GM21390 (cell line): ENCODE measurements around the gene HPS4.
"Not testable (repeated sequence)": the region's sequence is repeated elsewhere in the genome, so short reads cannot be mapped to it uniquely, and the experiment has no call there.

ENCODE experiments used
- ATAC-seq: cut with Tn5 transposase; IDR thresholded peaks from one replicate; pipeline ENCODE4 v1.9.1; 2021; ENCODE audit not compliant: unreplicated experiment

The HPS4 gene

DNA sequence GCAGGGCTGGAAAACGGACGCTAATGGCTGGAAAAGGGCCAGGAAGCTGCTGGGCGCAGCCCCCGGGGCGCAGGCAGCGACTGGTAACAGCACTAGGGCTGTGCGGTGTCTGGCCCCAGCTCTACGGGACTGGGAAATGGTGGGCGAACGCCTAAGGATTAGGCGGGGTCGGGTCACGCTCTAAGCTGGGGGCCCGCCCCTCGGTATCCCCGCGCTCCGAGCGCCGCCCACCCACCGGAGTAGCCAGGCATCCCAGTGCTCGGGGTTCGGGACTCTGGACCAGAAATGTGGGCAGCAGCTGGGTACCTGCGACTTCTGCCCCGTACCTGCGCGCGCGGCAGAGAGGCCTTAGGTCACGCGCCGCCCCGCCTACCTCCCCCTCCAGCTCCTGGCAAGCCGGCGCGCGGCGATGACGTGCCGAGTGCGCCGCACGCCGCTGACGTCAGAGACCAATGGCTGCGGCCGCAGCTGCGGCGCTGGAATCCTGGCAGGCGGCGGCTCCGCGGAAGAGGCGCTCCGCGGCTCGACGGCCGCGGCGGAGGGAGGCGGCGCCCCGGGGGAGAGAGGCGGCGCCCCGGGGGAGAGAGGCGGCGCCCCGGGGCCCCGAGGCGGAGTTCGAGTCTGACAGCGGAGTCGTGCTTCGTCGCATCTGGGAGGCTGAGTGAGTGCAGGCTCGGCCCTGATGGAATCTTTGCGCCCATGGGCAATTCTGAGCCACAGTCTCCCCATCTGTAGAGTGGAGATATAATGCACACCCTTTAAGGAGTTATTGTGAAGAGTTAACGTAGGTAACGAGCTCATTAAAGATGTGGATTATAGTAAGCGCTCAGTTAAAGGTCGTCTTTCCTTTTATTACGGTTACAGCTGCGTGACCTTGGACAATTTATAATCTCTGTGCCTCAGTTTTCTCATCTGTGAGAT, at the start of gene HPS4, which contains the start of gene SRRD:
TSS of gene HPS4 (minus strand) at position 345 of the 921 bp plus-strand sequence. CDS start 2,021 bp downstream, outside the sequence.
TSS of gene SRRD (plus strand) at position 439 of the 921 bp plus-strand sequence. CDS start at position 453, 14 bp downstream.
- ATAC-seq = peak; percentile 62

DNA sequence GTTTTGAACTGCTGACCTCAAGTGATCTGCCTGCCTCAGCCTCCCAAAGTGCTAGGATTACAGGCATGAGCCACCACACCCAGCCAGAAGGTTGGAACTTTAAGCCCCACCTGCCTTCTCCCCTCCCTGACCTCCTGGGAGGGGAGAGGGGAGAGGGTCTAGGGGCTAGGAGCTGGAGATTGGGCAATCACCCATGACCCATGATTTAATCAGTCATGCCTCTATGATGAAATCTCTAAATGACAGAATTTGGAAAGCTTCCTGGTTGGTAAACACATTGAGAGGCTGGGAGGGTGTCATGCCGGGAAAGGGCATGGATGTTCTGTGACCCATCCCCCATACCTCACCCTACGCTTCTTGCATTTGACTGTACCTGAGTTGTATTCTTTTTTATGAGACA, 45.8 kb upstream of the HPS4 start:
- ATAC-seq = no peak

DNA sequence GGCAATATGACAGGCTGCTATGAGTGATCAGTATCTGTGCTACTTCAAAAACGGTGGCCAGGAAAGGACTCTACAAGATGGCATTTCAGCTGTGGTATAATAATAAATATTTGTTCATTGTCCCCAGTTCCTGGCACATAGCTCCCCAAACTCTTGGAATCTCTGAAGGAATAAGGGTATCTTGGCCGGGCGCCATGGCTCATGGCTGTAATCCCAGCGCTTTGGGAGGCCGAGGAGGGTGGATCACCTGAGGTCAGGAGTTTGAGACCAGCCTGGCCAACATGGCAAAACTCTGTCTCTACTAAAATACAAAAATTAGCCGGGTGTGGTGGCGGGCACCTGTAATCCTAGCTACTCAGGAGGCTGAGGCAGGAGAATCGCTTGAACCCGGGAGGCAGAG, 44.9 kb upstream of the HPS4 start:
- not testable (repeated sequence) for ATAC-seq

DNA sequence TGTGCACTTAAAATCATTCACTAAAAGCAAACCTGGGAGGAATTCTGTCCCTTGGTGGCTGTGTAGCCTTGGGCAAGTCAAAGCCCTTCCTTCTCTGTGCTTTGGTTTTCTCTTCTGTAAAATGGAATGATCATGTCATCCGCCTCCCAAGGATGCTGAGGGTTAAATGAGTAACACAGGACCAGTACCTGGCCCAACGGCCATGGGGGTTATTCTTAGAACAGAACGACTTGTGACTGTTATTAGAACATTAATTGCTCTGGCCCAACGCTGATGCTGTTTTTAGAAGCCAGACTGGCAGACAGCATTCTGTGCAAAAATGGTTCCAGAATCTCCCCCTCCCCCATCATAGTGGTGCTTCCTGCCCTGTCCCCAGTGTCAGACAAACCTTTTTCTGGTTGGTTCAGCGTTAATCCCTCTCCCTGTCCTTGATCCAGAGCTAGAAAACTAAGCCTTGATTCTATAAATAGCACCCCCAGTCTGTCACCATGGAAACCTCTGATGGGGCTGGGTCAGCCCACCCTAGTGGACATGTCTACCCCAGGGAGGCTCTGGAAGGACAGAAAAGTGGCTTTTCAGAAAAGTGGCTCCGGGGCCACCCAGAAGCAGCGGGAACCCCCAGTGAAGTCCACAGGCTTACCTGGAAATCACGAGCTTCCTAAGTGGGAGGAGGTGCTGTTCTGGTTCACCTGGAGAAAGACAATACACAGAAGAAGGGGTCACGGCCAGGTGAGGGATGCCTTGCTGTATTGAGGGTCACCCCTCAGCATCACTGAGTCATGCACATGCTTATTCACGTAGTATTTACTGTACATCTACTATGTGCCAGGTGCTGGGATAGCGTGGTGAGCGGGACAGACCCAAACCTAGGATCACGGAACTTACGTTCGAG, 44.2 kb upstream of the HPS4 start:
- ATAC-seq = no peak

DNA sequence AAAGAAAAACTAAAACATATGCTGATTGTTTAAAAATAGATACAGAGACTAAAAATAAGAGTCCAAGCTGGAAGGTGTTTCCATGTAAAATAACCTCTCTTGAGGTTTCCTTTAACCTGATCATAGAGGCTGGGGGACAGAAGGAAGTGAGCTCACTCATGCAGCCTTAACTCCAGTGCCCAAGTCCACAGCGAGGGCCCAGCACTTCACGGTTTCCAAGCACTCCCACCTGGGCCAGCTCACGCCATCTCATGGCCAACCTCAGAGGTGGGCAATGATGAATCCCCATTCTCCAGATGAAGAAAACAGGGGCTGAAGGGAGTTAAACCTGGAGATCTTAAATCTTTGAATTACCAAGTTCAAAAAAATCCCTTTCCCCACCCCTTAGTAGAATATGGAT, 43.6 kb upstream of the HPS4 start:
- ATAC-seq = no peak

DNA sequence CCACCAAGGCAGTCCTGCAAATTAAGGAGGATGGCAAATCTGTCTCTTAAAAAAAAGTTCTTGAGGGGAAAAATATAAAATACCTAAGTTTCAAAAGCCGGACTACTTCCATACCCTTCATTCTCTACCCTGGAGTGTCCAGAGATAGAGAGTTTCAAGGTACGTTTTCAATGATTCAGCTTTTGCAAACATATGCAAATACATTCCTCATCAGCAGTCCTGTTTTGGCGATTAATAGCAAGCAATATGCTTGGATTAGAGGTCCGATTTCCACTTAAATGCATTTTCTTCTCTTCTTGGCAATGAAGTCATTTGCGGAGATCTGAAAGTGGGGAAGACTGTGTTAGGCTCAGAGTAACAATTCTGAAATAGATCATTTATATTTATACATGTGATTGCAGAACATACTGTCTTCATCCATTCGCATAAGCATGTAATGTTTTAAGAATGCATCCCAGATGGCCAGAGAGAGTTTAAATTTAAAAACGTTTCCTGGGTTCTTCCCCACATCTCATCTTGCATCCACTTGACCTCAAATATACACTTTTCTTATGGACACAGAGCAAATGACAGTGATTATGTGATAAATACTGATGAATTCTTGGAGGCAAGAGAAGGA, 42.5 kb upstream of the HPS4 start:
- ATAC-seq = no peak

DNA sequence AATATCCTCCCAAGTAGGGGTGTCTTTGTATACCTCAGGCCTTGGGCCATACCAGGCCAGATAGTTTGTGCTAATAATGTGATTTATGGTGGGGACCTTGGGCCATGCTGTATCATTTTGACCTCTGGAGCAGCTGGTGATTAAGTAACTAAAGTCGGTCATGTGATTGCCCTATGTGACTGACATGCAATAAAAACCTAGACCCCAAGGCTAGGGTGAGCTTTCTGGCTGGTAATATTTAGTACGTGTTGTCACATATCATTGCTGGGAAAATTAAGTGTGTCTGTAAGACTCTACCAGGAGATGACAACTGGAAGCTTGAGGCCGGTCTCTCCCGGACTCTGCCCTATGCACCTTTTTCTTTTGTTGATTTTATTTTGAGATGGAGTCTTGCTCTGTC, 41.3 kb upstream of the HPS4 start:
- ATAC-seq = no peak

DNA sequence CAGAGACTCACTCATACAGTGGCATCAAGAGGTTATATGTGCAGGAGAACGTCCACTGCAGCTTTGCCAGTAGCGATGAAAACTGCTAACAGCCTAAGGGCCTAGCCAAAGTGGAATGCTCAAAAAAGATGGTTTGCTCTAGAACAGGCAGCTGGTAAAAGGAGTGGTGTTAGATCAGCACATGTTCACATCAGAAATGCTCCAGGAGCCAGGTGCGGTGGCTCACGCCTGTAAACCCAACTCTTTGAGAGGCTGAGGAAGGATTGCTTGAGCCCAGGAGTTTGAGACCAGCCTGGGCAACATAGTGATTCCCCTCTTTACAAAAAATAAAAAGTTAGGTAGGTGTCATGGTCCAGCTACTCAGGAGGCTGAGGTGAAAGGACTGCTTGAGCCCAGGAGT, 39.0 kb upstream of the HPS4 start:
- no peak for ATAC-seq

DNA sequence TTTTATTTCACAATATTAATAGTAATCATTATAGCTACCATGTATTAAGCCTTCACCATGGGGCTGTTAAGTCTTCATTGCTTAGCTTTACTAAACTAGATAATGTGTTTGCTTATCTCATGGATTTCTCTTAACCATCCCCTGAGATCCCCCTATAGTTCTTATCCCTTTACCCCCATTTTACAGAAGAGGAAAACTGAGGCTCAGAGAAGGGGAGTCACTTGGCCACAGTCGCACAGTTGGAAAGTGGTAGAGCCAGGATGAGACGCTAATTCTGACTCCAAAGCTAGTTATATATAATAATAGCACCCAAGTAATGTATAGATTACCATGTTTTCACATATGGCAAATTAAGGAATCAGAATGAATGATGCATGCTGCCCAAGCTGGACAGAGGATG, 38.4 kb upstream of the HPS4 start:
- ATAC-seq = no peak

DNA sequence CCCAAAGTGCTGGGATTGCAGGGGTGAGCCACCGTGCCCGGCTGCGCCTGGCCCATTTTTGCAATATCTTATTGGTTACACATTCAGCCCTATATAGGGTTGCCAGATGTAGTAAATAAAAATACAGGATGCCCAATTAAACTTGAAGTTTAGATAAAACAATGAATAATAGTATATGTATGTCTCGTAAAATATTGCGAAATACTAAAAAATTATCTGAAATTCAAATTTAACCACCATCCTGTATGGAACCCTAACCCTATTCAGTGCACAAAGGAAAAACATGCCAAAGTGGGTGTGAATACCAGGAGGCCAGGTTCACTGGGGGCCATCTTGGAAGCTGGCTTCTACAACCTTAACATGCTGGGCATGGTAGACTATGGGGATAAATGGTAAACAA, 33.8 kb upstream of the HPS4 start:
- ATAC-seq = no peak

DNA sequence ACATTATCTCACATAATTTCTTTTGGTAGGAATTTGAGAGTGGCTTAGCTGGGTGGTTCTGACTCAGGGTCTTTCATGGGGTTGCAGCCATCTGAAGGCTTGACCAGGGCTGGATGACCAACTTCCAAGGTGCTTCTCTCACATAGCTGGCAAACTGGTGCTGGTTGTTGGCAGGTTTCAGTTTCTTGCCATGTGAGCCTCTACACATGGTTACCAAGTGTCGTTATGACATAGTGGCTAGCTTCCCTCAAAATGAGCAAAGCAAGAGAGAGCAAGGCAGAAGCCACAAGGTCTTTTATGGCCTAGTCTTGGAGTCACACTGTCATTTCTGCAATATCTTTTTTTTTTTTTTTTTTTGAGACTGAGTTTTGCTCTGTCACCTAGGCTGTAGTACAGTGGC, 32.9 kb upstream of the HPS4 start:
- ATAC-seq = no peak

DNA sequence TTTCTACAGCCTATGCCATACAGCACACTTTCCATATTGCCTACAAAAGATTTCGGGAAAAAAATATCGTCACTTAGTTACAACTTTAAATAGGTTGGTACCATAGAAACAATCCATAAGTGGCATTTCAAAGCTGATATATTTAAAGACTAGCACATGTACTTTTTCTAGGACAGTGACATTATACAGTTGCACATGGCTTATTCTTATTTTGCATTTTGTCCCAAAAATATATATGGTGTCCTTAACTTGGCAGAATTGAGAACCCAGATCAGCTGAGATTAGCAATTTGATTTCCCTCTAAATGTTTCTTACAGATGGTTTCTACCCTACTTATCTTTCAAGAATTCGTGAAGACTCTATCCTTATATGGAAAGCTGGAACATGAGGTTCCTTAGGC, 32.3 kb upstream of the HPS4 start:
- no peak for ATAC-seq

DNA sequence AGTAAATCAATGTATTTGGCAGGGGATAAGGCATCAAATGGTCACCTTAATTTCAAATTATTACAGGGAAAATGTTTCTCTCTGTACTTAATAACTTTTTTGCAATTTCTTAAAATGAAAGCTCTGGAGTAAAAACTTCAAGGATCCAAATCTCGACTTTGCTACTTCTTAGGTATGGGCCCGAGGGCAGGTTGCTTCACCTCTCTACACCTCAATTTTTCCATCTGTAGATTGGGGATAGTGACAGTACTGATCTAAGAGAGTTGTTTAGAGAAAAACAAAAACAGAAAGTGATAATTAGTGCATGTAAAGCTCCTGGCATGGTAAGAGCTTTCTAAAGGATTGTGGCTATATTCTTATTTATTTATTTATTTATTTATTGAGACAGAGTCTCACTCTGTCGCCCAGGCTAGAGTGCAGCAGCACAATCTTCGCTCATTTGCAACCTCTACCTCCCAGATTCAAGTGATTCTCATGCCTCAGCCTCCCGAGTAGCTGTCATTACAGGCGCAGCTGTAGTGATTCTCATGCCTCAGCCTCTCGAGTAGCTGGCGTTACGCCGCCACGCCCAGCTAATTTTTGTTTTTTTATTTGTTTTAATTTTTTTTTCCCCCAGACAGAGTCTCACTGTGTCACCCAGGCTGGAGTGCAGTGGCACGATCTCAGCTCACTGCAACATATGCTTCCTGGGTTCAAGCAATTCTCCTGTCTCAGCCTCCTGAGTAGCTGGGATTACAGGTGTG, 31.0 kb upstream of the HPS4 start:
- ATAC-seq = no peak

DNA sequence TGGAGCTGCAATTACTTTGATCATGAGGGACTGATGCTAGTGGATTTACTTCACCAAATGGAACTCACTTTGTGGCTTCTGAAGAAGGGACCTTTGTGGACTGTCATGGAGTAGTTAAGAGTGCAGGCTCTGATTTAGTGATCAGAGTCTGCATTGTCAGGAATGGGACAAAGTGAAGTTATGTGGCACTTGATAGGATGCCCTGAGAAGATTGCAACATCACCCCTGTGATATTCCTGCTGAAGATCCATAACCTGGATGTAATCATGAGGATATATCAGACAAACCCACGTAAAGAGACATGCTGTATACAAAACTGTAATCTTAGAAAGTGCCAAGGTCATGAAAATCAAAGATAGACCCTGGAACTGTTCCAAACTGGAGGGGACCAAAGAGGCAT, 30.3 kb upstream of the HPS4 start:
- no peak for ATAC-seq

DNA sequence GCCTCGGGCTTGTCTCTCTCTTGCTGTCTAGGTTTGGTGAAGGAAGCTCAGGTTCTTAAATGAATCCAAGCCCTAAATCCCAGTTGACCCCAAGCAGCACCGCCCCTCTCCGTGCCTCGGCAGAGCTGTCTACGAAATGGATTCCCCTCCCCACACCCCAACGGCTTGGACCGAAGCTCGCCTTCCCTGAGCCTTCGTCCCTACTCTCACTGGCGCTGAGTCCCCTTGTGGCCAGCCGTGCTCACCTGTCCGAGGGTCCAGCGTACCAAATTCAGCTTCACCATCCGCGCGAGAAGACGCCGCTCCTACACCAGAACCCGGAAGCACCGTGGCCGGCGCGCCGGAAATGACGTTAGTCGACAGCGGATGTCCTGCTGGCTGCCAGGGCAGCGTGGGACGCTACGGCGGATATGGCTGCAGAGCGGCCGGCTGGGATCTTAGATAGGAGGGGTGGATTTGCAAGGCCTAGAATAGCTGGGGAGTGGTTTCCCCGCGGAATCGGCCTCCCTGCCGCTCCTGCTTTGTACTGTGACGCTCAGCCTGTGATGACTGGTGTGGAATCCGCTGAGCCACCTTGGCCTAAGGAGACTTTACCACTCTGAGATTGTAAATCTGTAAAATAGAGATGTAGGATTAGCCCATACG, 28.7 kb upstream of the HPS4 start, which contains the start of gene TFIP11:
TSS of gene TFIP11 (minus strand) at position 325 of the 645 bp plus-strand sequence. CDS start 2,201 bp downstream, outside the sequence.
- peak; percentile 91 for ATAC-seq

DNA sequence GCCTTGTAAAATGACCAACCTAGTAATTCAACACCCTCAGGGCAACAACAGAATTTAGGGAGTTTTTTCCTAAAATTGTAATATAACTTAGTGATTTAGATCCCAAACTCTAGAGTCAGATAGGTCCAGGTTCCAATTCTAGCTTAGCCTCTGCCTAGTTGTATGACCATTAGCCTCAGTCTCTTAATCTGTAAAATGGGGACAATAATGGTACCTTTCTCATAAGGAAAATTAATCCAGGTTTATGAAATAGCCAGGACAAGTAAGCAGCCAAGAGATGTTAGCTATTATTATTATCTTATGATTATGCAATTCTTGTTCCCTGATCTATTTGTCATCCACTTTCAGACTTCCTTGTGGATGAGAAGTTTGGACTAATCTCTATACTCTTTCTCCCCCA, 24.6 kb upstream of the HPS4 start:
- no peak for ATAC-seq

DNA sequence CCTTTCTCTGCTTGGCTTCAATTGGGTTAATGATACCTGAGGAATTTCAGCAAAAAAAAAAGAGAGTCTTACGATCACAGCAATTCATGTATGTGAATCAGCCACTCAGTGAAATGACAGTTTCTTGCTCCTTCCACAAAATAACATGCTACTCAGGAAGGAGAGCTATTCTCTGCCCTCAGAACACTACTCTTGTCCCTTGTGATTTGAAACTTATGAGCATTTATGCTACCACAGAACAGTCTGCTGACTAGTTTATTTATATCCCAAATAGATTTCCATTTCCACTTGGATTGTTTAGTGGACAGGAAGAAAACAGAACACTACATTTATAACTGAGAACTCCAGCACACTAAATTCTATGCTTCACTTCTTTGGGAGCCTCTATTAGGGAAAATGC, 20.2 kb upstream of the HPS4 start:
- no peak for ATAC-seq

DNA sequence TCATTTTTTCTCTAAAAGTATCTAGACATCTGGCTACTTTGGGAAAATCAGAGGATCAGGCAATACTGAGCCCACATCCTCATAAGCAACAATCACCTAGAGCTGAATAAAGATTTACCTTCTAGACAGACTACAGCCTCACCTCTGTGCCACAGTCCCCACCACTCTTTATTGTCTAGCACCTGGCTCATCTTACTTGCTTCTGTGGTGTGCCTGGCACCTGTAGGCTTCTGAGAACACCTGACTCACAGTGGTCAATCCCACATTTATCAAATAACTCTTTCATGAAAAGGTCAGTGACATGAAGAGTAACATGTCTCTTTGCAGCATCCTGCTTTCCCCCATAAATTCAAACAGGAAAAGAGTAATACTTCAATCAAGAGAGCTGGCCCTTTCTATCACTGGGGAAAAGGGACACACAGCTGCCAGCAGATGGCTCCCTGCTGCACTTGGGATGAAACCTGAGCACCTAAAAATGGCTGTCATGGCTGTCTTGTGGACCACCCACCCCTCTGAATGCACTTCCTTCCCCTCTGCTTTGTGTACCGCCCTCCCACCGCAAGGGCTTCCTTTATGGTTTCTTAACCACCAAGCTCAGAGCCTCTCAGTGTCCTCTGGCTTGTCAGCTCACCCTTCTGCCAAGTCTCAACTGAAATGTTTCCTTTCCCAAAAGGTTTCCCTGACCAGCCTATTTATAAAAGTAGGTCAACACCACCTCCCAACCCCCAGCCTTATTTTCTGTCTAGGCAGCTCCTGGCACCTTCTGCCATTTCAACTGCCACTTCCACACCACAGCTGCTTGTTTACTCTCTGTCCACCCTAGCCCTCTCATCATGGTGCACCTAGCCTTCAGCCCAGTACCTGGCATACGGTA, 19.3 kb upstream of the HPS4 start:
- no peak for ATAC-seq

DNA sequence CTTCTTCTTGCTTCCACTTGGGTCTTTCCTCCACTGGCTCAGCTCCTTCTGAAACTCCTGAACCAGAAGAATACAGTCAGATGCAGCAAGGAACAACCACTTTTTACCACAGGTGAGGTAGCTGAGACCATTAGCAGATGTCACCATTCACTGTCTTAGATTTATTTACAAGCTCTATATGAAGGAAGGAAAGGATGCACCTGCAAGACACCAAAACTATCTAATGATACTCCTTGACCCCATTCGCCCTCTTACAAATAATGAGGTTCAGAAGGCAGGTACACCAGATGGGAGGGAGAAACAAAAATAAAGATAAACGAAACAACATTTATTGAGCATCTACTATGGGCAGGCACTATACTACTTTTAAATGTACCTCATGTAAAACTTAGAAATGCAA, 18.4 kb upstream of the HPS4 start:
- ATAC-seq = no peak
